WTC11 (cell line): ENCODE results near the gene LRRTM3. TPM values are rescaled to one million over a fixed set of nuclear protein-coding genes. Genes with fewer than 3 reads are reported as not detected.

Experiments
- ATAC-seq: fragments of 200-7000 bp; cut with Tn5 transposase; 2 replicates; pipeline ENCODE4 v1.10.0; 2021; ENCODE audit warnings: mild to moderate bottlenecking, moderate library complexity
- CTCF ChIA-PET: fragments of 300-600 bp; sonication (Branson Sonifier 250); formaldehyde crosslinking; loops from one replicate; lab custom pipeline; 2021; ENCODE audit warnings: antibody characterized with exemption; lab: Charles Lee
- POLR2A ChIA-PET: fragments of 350-600 bp; sonication (Branson Sonifier 250); formaldehyde crosslinking; loops from one replicate; lab custom pipeline; 2021; ENCODE audit warnings: antibody characterized with exemption; lab: Charles Lee
- DNase-seq: peaks from one replicate; pipeline ENCODE4 v3.0.0; 2021; ENCODE audit warnings: low spot score
- H3K27ac Mint-ChIP-seq: 2 replicates; pipeline ENCODE4 v1.8.0; 2021; ENCODE audit warnings: mixed read lengths
- H3K27me3 Mint-ChIP-seq: 2 replicates; pipeline ENCODE4 v1.8.0; 2021; ENCODE audit warnings: low read depth, mild to moderate bottlenecking, moderate library complexity, mixed read lengths
- H3K36me3 Mint-ChIP-seq: 2 replicates; pipeline ENCODE4 v1.8.0; 2021; ENCODE audit warnings: mixed read lengths
- H3K4me1 Mint-ChIP-seq: 2 replicates; pipeline ENCODE4 v1.8.0; 2022; ENCODE audit warnings: mixed read lengths
- H3K4me3 Mint-ChIP-seq: 2 replicates; pipeline ENCODE4 v1.8.0; 2021; ENCODE audit warnings: mild to moderate bottlenecking, moderate library complexity, mixed read lengths
- H3K9me3 Mint-ChIP-seq: 2 replicates; pipeline ENCODE4 v1.8.0; 2021; ENCODE audit warnings: mixed read lengths
- AFF4 ChIP-seq: sonication (generic); formaldehyde crosslinking; IDR thresholded peaks from 2 replicates; pipeline ENCODE4 v1.8.1; 2023; ENCODE audit warnings: mild to moderate bottlenecking, missing genetic modification reagents, borderline replicate concordance
- AR ChIP-seq: fragments of 250-450 bp; sonication (Bioruptor Pico); IDR thresholded peaks from 2 replicates; pipeline ENCODE4 v1.9.0; 2021; ENCODE audit warnings: mild to moderate bottlenecking
- ATF6 ChIP-seq: sonication (generic); formaldehyde crosslinking; IDR thresholded peaks from 2 replicates; pipeline ENCODE4 v1.8.1; 2023; ENCODE audit warnings: mild to moderate bottlenecking, missing genetic modification reagents
- CREB1 ChIP-seq: sonication (generic); formaldehyde crosslinking; IDR thresholded peaks from 2 replicates; pipeline ENCODE4 v1.8.0; 2023; ENCODE audit warnings: mild to moderate bottlenecking, missing genetic modification reagents
- E2F1 ChIP-seq: sonication (generic); formaldehyde crosslinking; IDR thresholded peaks from 2 replicates; pipeline ENCODE4 v1.8.0; 2022; ENCODE audit warnings: mild to moderate bottlenecking, missing genetic modification reagents
- E2F4 ChIP-seq: sonication (generic); formaldehyde crosslinking; IDR thresholded peaks from 2 replicates; pipeline ENCODE4 v1.8.1; 2022; ENCODE audit warnings: low read depth, mild to moderate bottlenecking, moderate library complexity, missing genetic modification reagents, borderline replicate concordance
- ELF4 ChIP-seq: sonication (generic); formaldehyde crosslinking; IDR thresholded peaks from 2 replicates; pipeline ENCODE4 v1.8.1; 2022; ENCODE audit warnings: low read depth, mild to moderate bottlenecking, moderate library complexity, missing genetic modification reagents
- EMX1 ChIP-seq: fragments of 250-450 bp; sonication (Bioruptor Pico); IDR thresholded peaks from 2 replicates; pipeline ENCODE4 v1.8.0; 2021; ENCODE audit warnings: mild to moderate bottlenecking
- FOXK1 ChIP-seq: sonication (generic); formaldehyde crosslinking; IDR thresholded peaks from 2 replicates; pipeline ENCODE4 v1.8.0; 2022; ENCODE audit warnings: mild to moderate bottlenecking, moderate library complexity, missing genetic modification reagents
- KAT7 ChIP-seq: sonication (generic); formaldehyde crosslinking; IDR thresholded peaks from 2 replicates; pipeline ENCODE4 v1.8.1; 2023; ENCODE audit warnings: missing genetic modification reagents, mild to moderate bottlenecking, borderline replicate concordance
- MAX ChIP-seq: sonication (generic); formaldehyde crosslinking; IDR thresholded peaks from 2 replicates; pipeline ENCODE4 v1.8.0; 2022; ENCODE audit warnings: mild to moderate bottlenecking, missing genetic modification reagents
- MYBL2 ChIP-seq: sonication (generic); formaldehyde crosslinking; IDR thresholded peaks from 2 replicates; pipeline ENCODE4 v1.8.1; 2023; ENCODE audit warnings: mild to moderate bottlenecking, moderate library complexity, missing genetic modification reagents
- NFE2L1 ChIP-seq: sonication (generic); formaldehyde crosslinking; IDR thresholded peaks from 2 replicates; pipeline ENCODE4 v1.8.1; 2023; ENCODE audit warnings: missing genetic modification reagents
- NFYB ChIP-seq: sonication (generic); formaldehyde crosslinking; conservative IDR thresholded peaks from 2 replicates; pipeline ENCODE4 v1.8.0; 2022; ENCODE audit warnings: low read depth, missing genetic modification reagents
- OVOL2 ChIP-seq: fragments of 250-450 bp; sonication (Bioruptor Pico); IDR thresholded peaks from 2 replicates; pipeline ENCODE4 v1.9.0; 2021; ENCODE audit warnings: mild to moderate bottlenecking, borderline replicate concordance
- SMAD4 ChIP-seq: sonication (generic); formaldehyde crosslinking; IDR thresholded peaks from 2 replicates; pipeline ENCODE4 v1.8.0; 2022; ENCODE audit warnings: mild to moderate bottlenecking, missing genetic modification reagents
- TCF7 ChIP-seq: sonication (generic); formaldehyde crosslinking; IDR thresholded peaks from 2 replicates; pipeline ENCODE4 v1.8.0; 2022; ENCODE audit warnings: mild to moderate bottlenecking, low read depth, missing genetic modification reagents, moderate library complexity
- ZMAT4 ChIP-seq: fragments of 250-450 bp; sonication (Bioruptor Pico); IDR thresholded peaks from 2 replicates; pipeline ENCODE4 v1.9.0; 2021; ENCODE audit warnings: mild to moderate bottlenecking
- ZNF138 ChIP-seq: sonication (generic); formaldehyde crosslinking; conservative IDR thresholded peaks from 2 replicates; pipeline ENCODE4 v1.8.1; 2022; ENCODE audit warnings: mild to moderate bottlenecking, moderate library complexity, missing genetic modification reagents
- total RNA-seq: library from RNA; stranded (reverse); gene quantifications from 3 replicates; pipeline ENCODE4 v1.2.3, GENCODE V29; 2021

LRRTM3 gene
- total RNA-seq, 1 experiment from 2014 or later: 0.52 TPM

GRCh38 chr10:66996996-66997395 is 71.2 kb downstream of the LRRTM3 start:
- no peak for ATAC-seq
- H3K4me1 Mint-ChIP-seq: no peaks in the 10 kb centered on the region
- H3K27ac Mint-ChIP-seq: no peak overlapping the region
- H3K9me3 Mint-ChIP-seq: no peaks in the 10 kb centered on the region
- POLR2A ChIA-PET: no interaction called here
- TF ChIP-seq E2F1 (CRISPR knock-in tag): no peak
- TF ChIP-seq, all 79 proteins: peak for 0
- no peak overlapping the region for H3K4me3 Mint-ChIP-seq
- H3K36me3 Mint-ChIP-seq: no peaks in the 10 kb centered on the region
- DNase-seq: no peak
- no peaks in the 10 kb centered on the region for H3K27me3 Mint-ChIP-seq
- CTCF ChIA-PET: no interaction called here

GRCh38 chr10:66999762-67000545 is 74.1 kb downstream of the LRRTM3 start:
- H3K4me1 Mint-ChIP-seq: peaks cover 15% of the 10 kb centered on the region
- no peak overlapping the region for H3K27ac Mint-ChIP-seq
- no peak for ATAC-seq
- ChIA-PET CTCF (no interaction called here), POLR2A (no interaction called here)
- TF ChIP-seq MYBL2 (CRISPR knock-in tag) (no peak), ZNF138 (CRISPR knock-in tag) (no peak), E2F4 (CRISPR knock-in tag) (no peak), FOXK1 (CRISPR knock-in tag) (no peak), CREB1 (CRISPR knock-in tag) (no peak), ZMAT4 (no peak), ATF6 (CRISPR knock-in tag) (no peak), EMX1 (CRISPR knock-in tag) (no peak)
- H3K27me3 Mint-ChIP-seq: no peaks in the 10 kb centered on the region
- no peaks in the 10 kb centered on the region for H3K9me3 Mint-ChIP-seq
- DNase-seq: no peak
- no peak overlapping the region for H3K4me3 Mint-ChIP-seq
- H3K36me3 Mint-ChIP-seq: no peaks in the 10 kb centered on the region

GRCh38 chr10:67004690-67005089 is 78.9 kb downstream of the LRRTM3 start:
- no peak overlapping the region for H3K4me3 Mint-ChIP-seq
- H3K27ac Mint-ChIP-seq: no peak overlapping the region
- H3K4me1 Mint-ChIP-seq: peaks cover 15% of the 10 kb centered on the region
- no peaks in the 10 kb centered on the region for H3K27me3 Mint-ChIP-seq
- no peaks in the 10 kb centered on the region for H3K9me3 Mint-ChIP-seq
- DNase-seq (no peak), ATAC-seq (no peak)
- H3K36me3 Mint-ChIP-seq: no peaks in the 10 kb centered on the region
- CTCF ChIA-PET: no interaction called here
- POLR2A ChIA-PET: no interaction called here
- TF ChIP-seq ELF4 (CRISPR knock-in tag) (no peak), ZNF138 (CRISPR knock-in tag) (no peak), KAT7 (CRISPR knock-in tag) (no peak), NFYB (CRISPR knock-in tag) (no peak), AR (CRISPR knock-in tag) (no peak), OVOL2 (no peak), SMAD4 (CRISPR knock-in tag) (no peak), AFF4 (CRISPR knock-in tag) (no peak), TCF7 (CRISPR knock-in tag) (no peak), MAX (CRISPR knock-in tag) (no peak), NFE2L1 (CRISPR knock-in tag) (no peak)
